ENCODE results near the gene SMAD3. TPM values are rescaled to one million over a fixed set of nuclear protein-coding genes. Genes with fewer than 3 reads are reported as not detected.

SMAD3 gene
- total and polyA plus RNA-seq, 2 of the 8 experiments (the other 6 are each of a cell fraction or from before 2014, with no cell fraction given): 10.1 to 12.4 TPM

DNA sequence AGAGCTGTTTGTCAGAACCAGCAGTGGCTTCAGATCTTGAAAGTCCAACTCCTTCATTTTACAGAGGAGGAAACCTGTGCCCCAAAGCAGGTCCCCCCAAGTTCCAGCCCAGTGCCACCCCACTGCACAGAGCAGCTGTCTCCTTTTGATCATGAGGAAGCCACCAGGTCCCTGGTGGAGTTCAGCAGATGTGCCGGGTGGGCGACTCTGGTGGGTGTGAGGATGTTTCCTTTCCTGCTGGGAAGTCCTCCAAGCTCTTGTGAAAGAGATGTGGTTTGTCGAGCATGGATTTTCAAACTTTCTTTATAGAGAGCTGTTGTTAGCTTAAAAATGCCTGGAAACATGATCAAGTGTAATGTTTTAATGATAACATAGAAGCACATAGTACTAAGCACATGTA is 52.0 kb downstream of the SMAD3 start:
- Histone ChIP-seq H3K4me1 (replicated peaks in 1 of 4; ENCODE audit: control insufficient read depth in 3 of 4, insufficient read depth in 4 of 4, low read length in 3 of 4) (peaks cover 0 to 2% (median 0%) of the 10 kb centered on the region in 4 experiments; a peak in 3 of 7 replicates), H3K27me3 (replicated peaks in 1 of 4; ENCODE audit: control insufficient read depth in 3 of 4, extremely low read depth in 1 of 4, insufficient read depth in 3 of 4, low read length in 3 of 4) (no peaks in the 10 kb centered on the region), H4K20me1 (replicated peaks in 1 of 2; ENCODE audit: control insufficient read depth in 1 of 2, insufficient read depth in 2 of 2, low read length in 2 of 2) (peaks cover 0 to 2% of the 10 kb centered on the region in 2 experiments), H3K9me3 (ENCODE audit: insufficient read depth in 2 of 2, low read depth in 1 of 2, low read length in 1 of 2) (no peaks in the 10 kb centered on the region), H3K79me1 (ENCODE audit: low read depth, low read length) (no peaks in the 10 kb centered on the region), H3K27ac (ENCODE audit: low read depth, low read length) (no peak overlapping the region), H2BK20ac (ENCODE audit: low read length) (no peak overlapping the region), H4K8ac (ENCODE audit: extremely low read depth, insufficient read depth, low read length) (no peak overlapping the region), H4K91ac (replicated peaks; ENCODE audit: insufficient read length, low read length) (no peak overlapping the region), H4K5ac (ENCODE audit: insufficient read length, low read depth, low read length) (no peak overlapping the region), H3K23ac (ENCODE audit: insufficient read length) (no peak overlapping the region), H3K9ac (replicated peaks in 1 of 4; ENCODE audit: extremely low read depth in 1 of 4, low read depth in 3 of 4, low read length in 3 of 4) (no peak overlapping the region), H3K4me2 (ENCODE audit: insufficient read depth in 1 of 2, low read depth in 2 of 2, low read length in 2 of 2) (no peak overlapping the region), H3K56ac (replicated peaks; ENCODE audit: insufficient read length, low read depth, low read length) (no peak overlapping the region), H3K36me3 (ENCODE audit: control insufficient read depth in 2 of 4, insufficient read depth in 4 of 4, low read length in 3 of 4) (no peaks in the 10 kb centered on the region), H3K23me2 (ENCODE audit: low read depth, low read length) (no peaks in the 10 kb centered on the region), H2AFZ (ENCODE audit: low read length) (no peak overlapping the region), H3K18ac (ENCODE audit: extremely low read depth, low read length) (no peak overlapping the region), H2BK120ac (replicated peaks; ENCODE audit: low read depth, low read length) (no peak overlapping the region), H2BK15ac (ENCODE audit: low read length) (no peak overlapping the region), H3K4me3 (ENCODE audit: extremely low read depth in 1 of 4, insufficient read depth in 2 of 4, low read depth in 3 of 4, low read length in 4 of 4) (no peak overlapping the region), H3K14ac (ENCODE audit: insufficient read length) (no peak overlapping the region), H2AK5ac (ENCODE audit: low read depth, low read length) (no peak overlapping the region), H3K4ac (replicated peaks; ENCODE audit: insufficient read length, low read depth, low read length) (no peak overlapping the region), H3K79me2 (ENCODE audit: control insufficient read depth in 1 of 2, insufficient read depth in 2 of 2, low read length in 2 of 2) (no peaks in the 10 kb centered on the region), H2BK12ac (ENCODE audit: low read depth, low read length) (no peak overlapping the region), H2BK5ac (ENCODE audit: low read depth, low read length) (no peak overlapping the region)
- WGBS, 2 experiments (ENCODE audit: extremely low coverage in 1 of 2, insufficient coverage in 1 of 2, insufficient read length in 1 of 2, insufficient replicate concordance in 2 of 2, low coverage in 1 of 2, low lambda C conversion rate in 2 of 2, missing lambda C conversion rate in 1 of 2): 90% methylated on average over 3 of the region's 3 CpGs; no CpG with 5 or more reads in 1 of the 2 experiments
- POLR2A ChIA-PET (ENCODE audit: partially characterized antibody): interaction anchor here (1.0 to 1.4 kb wide), 2 partner anchors 8 to 88 kb away, joined by 3 read pairs; no protein-coding TSS in a partner anchor
- FAIRE-seq (no peak), DNase-seq (ENCODE audit: low read depth in 1 of 2, low spot score in 2 of 2) (no peak)
- CTCF ChIA-PET (ENCODE audit: partially characterized antibody): interaction anchor here (1.3 to 2.4 kb wide), 2 partner anchors 20 to 182 kb away, joined by 3 to 5 read pairs; no protein-coding TSS in a partner anchor
- TF ChIP-seq SRF (IDR thresholded peaks at IDR 0.05; ENCODE audit: low read depth, low read length) (no peak), CTBP2 (IDR thresholded peaks at IDR 0.05; ENCODE audit: borderline replicate concordance, insufficient read depth, insufficient read length, low read length) (no peak), KDM1A (IDR thresholded peaks at IDR 0.05; ENCODE audit: borderline replicate concordance, low read length) (no peak), ZNF274 (IDR thresholded peaks at IDR 0.05; ENCODE audit: borderline replicate concordance, extremely low read depth, low read length) (no peak), SAP30 (IDR thresholded peaks at IDR 0.05; ENCODE audit: insufficient read depth, insufficient replicate concordance, low read length) (no peak), SIRT6 (IDR thresholded peaks at IDR 0.05; ENCODE audit: low read length) (no peak), SP2 (IDR thresholded peaks at IDR 0.05; ENCODE audit: low read length) (no peak), EZH2 (IDR thresholded peaks at IDR 0.05; ENCODE audit: low read depth, low read length, severe bottlenecking) (no peak), POU5F1 (IDR thresholded peaks at IDR 0.05; ENCODE audit: low read depth, low read length) (no peak), PHF8 (conservative IDR thresholded peaks at IDR 0.05; ENCODE audit: low read depth, low read length) (no peak)
- TF ChIP-seq, protein P1, sequence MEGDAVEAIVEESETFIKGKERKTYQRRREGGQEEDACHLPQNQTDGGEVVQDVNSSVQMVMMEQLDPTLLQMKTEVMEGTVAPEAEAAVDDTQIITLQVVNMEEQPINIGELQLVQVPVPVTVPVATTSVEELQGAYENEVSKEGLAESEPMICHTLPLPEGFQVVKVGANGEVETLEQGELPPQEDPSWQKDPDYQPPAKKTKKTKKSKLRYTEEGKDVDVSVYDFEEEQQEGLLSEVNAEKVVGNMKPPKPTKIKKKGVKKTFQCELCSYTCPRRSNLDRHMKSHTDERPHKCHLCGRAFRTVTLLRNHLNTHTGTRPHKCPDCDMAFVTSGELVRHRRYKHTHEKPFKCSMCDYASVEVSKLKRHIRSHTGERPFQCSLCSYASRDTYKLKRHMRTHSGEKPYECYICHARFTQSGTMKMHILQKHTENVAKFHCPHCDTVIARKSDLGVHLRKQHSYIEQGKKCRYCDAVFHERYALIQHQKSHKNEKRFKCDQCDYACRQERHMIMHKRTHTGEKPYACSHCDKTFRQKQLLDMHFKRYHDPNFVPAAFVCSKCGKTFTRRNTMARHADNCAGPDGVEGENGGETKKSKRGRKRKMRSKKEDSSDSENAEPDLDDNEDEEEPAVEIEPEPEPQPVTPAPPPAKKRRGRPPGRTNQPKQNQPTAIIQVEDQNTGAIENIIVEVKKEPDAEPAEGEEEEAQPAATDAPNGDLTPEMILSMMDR (IDR thresholded peaks at IDR 0.05; ENCODE audit: control extremely low read depth in 1 of 3, insufficient read depth in 1 of 3, low read depth in 1 of 3, low read length in 3 of 3): no peak

Measured in H1 (cell line).